OCI-LY1 (cell line): ENCODE results near the gene FBLN7.

Source experiments
- H2AFZ ChIP-seq: fragments of 200-600 bp; sonication (generic), shearing (Covaris generic); 2 replicates; pipeline ENCODE4 v1.6.0; 2014; ENCODE audit warnings: antibody characterized with exemption, mild to moderate bottlenecking, low read length
- H3F3A ChIP-seq: fragments of 200-600 bp; sonication (generic), shearing (Covaris generic); 2 replicates; pipeline ENCODE4 v1.6.0; 2014; ENCODE audit warnings: mild to moderate bottlenecking, antibody characterized with exemption, low read length, moderate library complexity; ENCODE audit not compliant: insufficient read depth
- H3K27ac ChIP-seq: fragments of 200-600 bp; sonication (generic); 2 replicates; pipeline ENCODE4 v1.5.1; 2014; ENCODE audit warnings: low read length, mixed run types, mild to moderate bottlenecking, low read depth; ENCODE audit not compliant: poor library complexity, severe bottlenecking
- H3K27me3 ChIP-seq: fragments of 200-600 bp; sonication (generic); 2 replicates; pipeline ENCODE4 v1.6.0; 2014; ENCODE audit warnings: antibody characterized with exemption, mild to moderate bottlenecking, low read length, moderate library complexity; ENCODE audit not compliant: insufficient read depth
- H3K36me3 ChIP-seq: fragments of 200-600 bp; sonication (generic); 2 replicates; pipeline ENCODE4 v1.6.1; 2014; ENCODE audit warnings: mild to moderate bottlenecking, antibody characterized with exemption, low read length, moderate library complexity, mixed read lengths; ENCODE audit not compliant: insufficient read depth
- H3K4me1 ChIP-seq: fragments of 200-600 bp; sonication (generic); 2 replicates; pipeline ENCODE4 v1.5.1; 2014; ENCODE audit warnings: mild to moderate bottlenecking, low read length, moderate library complexity; ENCODE audit not compliant: insufficient read depth, severe bottlenecking
- H3K4me2 ChIP-seq: fragments of 200-600 bp; sonication (generic), shearing (Covaris generic); 2 replicates; pipeline ENCODE4 v1.6.1; 2014; ENCODE audit warnings: low read length
- H3K4me3 ChIP-seq: fragments of 200-600 bp; sonication (generic); 2 replicates; pipeline ENCODE4 v1.5.1; 2014; ENCODE audit warnings: low read length, low read depth, mild to moderate bottlenecking, mixed read lengths; ENCODE audit not compliant: poor library complexity, severe bottlenecking
- H3K79me2 ChIP-seq: fragments of 200-600 bp; shearing (Covaris generic); 2 replicates; pipeline ENCODE4 v1.6.1; 2016; ENCODE audit warnings: mixed run types, low read length, mixed read lengths; ENCODE audit not compliant: insufficient read depth
- H3K9ac ChIP-seq: fragments of 200-600 bp; sonication (generic), shearing (Covaris generic); 2 replicates; pipeline ENCODE4 v1.6.1; 2014; ENCODE audit warnings: mild to moderate bottlenecking, low read length, mixed read lengths
- H3K9me2 ChIP-seq: fragments of 200-600 bp; sonication (generic), shearing (Covaris generic); 2 replicates; pipeline ENCODE4 v1.6.1; 2014; ENCODE audit warnings: low read depth, mild to moderate bottlenecking, low read length, mixed read lengths
- H3K9me3 ChIP-seq: fragments of 200-600 bp; shearing (Covaris generic); 2 replicates; pipeline ENCODE4 v1.6.1; 2014; ENCODE audit warnings: low read length, mixed read lengths
- H4K20me1 ChIP-seq: fragments of 200-600 bp; sonication (generic), shearing (Covaris generic); 2 replicates; pipeline ENCODE4 v1.6.0; 2016; ENCODE audit warnings: mild to moderate bottlenecking, low read length; ENCODE audit not compliant: insufficient read depth
- CTCF ChIP-seq: fragments of 200-600 bp; sonication (generic), shearing (Covaris generic); IDR thresholded peaks from 2 replicates; pipeline ENCODE4 v1.5.1; 2017; ENCODE audit warnings: mild to moderate bottlenecking, antibody characterized with exemption, low read length, moderate library complexity, mixed read lengths
- EZH2 ChIP-seq: fragments of 200-600 bp; sonication (generic), shearing (Covaris generic); IDR thresholded peaks from 2 replicates; pipeline ENCODE4 v1.8.0; 2017; ENCODE audit warnings: borderline replicate concordance, mixed run types, mild to moderate bottlenecking, antibody characterized with exemption, low read length, moderate library complexity, mixed read lengths

The FBLN7 gene

GRCh38 chr2:112150447-112150846 lies 12.3 kb downstream of the FBLN7 start:
- TF ChIP-seq CTCF (no peak), EZH2 (no peak)
- H3K9ac ChIP-seq: no peak overlapping the region
- no peaks in the 10 kb centered on the region for H4K20me1 ChIP-seq

GRCh38 chr2:112150851-112151250 lies 12.7 kb downstream of the FBLN7 start:
- Histone ChIP-seq H3F3A (no peaks in the 10 kb centered on the region), H3K4me2 (no peak overlapping the region), H3K79me2 (no peaks in the 10 kb centered on the region), H3K36me3 (no peaks in the 10 kb centered on the region), H3K9me3 (no peaks in the 10 kb centered on the region), H3K9ac (no peak overlapping the region), H3K27ac (no peak overlapping the region), H3K4me3 (no peak overlapping the region), H3K9me2 (no peaks in the 10 kb centered on the region), H4K20me1 (no peaks in the 10 kb centered on the region), H3K27me3 (no peaks in the 10 kb centered on the region), H3K4me1 (peaks cover 28% of the 10 kb centered on the region), H2AFZ (0 out of 2 replicates have a peak overlapping the region, but pooled peaks have one; percentile 33)
- no peak for TF ChIP-seq CTCF
- no peak for TF ChIP-seq EZH2

More at GRCh38 chr2:112150447-112150846, 12.3 kb downstream of the FBLN7 start:
- H3K4me2 ChIP-seq: no peak overlapping the region
- H3F3A ChIP-seq: no peaks in the 10 kb centered on the region
- H3K36me3 ChIP-seq: no peaks in the 10 kb centered on the region
- no peak overlapping the region for H3K27ac ChIP-seq
- H3K27me3 ChIP-seq: no peaks in the 10 kb centered on the region
- H3K9me3 ChIP-seq: no peaks in the 10 kb centered on the region
- H3K79me2 ChIP-seq: no peaks in the 10 kb centered on the region
- H3K9me2 ChIP-seq: no peaks in the 10 kb centered on the region
- no peak overlapping the region for H3K4me3 ChIP-seq
- peaks cover 24% of the 10 kb centered on the region for H3K4me1 ChIP-seq
- H2AFZ ChIP-seq: 0 out of 2 replicates have a peak overlapping the region, but pooled peaks have one; percentile 33

- Histone ChIP-seq H2AFZ (no peak overlapping the region), H3K9ac (no peak overlapping the region), H3K9me3 (no peaks in the 10 kb centered on the region), H3K27me3 (no peaks in the 10 kb centered on the region), H3K4me1 (peaks cover 32% of the 10 kb centered on the region), H3K79me2 (no peaks in the 10 kb centered on the region), H3K4me2 (no peak overlapping the region), H3K27ac (no peak overlapping the region), H3F3A (no peaks in the 10 kb centered on the region), H3K9me2 (no peaks in the 10 kb centered on the region), H3K4me3 (no peak overlapping the region), H4K20me1 (no peaks in the 10 kb centered on the region), H3K36me3 (no peaks in the 10 kb centered on the region)
- TF ChIP-seq CTCF: no peak
- no peak for TF ChIP-seq EZH2
These were observed 13.1 kb downstream of the FBLN7 start for GRCh38 chr2:112151271-112151670.
